ENCODE measurements around the gene RPH3AL.
"Not testable (repeated sequence)": the region's sequence is repeated elsewhere in the genome, so short reads cannot be mapped to it uniquely, and the experiment has no call there.

The RPH3AL gene

DNA sequence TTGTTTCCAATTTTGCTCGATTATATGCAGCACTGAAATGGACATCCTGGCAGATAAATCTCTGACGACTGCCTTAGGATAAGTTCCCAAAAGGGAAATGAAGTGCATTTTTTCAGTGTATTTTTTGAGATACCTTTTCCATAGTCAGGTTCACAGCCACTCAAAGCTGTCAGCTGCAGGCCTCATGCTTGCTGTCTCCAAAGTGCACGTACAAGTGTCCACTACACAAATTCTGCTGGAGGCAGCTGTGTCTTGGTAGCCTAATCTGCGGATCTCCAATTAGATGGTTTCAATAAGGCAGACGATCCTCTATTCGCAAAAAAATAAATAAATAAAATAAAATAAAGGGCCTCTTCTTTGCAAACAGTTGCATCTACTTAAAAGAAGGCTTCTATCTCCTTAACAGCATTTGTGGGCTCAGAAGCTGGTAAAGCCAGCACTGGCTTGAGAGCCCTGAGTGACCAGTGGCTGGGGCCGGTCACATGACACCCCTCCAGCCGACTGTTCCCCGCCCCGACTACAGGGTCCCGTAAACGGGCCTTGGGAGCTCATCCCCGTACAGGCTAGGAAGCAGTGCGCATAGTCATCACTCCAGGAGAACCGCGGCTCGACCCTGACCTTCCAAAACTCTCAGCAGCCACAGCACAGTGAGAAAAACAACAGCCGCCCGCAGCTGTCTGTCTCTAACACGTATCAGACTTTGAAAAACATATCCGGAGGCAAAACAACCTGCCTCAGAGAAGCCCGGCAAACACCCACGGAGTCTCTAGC lies 18.8 kb downstream of the RPH3AL start:
- DNase-seq: no peak

DNA sequence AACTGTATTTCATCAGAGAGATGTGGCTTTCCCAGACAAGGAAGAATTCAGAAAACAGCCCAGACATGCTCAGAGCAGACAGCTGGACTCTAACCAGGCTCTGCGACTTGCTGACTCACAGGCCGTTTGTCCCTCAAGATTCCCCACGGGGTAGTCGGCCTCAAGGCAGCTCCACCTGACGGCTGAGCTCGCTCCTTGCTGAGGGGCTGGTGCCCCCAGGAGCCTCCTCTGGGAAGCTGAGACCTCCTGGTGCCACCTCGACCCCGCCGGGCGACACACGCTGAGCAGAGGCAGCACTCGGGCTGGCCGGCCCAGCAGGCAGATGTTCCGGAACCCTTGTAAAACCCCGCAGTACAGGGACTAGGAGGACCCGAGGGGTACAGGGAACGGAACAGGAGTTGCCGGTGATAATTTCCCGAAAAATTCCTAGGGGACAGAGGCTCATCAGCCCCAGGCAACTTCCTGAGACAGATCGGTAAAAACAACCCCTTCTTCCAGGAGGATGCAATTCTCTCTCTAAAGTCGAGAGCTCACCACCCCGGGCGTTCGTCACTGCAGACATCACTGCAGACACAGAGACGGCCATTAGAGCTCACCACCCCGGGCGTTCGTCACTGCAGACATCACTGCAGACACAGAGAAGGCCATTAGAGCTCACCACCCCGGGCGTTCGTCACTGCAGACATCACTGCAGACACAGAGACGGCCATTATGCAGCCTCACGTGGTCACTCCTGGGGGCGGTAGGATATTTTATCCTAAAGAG lies 19.9 kb downstream of the RPH3AL start:
- DNase-seq: no peak

DNA sequence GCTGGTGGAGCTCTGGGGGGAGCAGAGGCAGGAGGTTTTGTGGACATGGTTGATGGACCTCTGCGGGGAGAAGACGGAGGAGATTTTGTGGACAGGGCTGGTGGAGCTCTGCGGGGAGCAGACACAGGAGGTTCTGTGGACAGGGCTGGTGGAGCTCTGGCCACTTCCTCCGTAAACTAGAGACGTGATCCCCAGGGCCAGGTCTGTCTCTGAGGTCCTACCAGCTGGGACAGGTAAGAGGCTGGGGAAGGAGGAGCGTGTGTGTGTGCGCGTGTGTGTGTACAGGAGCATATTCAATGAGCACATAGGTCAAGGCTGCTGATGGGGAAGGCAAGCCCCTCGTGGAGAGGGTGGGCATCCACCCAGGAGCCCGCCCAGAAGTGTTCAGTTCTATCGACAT lies 20.6 kb downstream of the RPH3AL start:
- no peak for DNase-seq

DNA sequence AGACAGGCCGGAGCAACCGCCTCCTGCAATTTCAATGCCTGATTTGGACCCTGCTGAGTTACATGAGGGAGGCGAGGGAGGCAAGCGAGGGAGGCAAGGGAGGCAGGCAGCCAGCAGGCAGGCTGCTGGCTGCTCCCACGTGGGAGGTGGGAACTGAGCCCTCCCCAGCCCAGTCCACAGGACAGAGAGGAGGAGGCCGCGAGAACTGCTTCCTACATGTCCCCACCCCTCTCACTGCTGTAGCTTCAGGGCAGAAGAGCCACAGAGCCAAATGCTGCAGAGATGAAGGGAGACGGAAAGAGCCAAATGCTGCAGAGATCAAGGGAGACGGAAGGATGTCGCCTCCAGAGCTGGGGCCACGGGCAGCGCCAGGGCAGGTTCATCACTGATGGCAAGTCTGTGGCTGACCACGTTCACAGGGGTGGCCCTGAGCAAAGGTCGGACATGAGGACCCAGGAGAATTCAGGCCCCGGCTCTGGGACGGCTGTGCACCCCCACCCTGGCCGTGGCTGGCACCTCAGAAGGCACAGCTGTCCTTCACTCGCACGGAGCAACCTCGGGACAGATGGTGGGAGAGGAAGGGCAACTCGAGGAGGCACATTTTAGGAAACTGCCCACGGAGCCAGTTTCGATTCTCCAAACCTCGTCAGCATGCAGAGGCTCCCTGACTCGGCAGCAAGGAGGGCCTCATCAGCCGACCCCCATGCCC lies 21.5 kb downstream of the RPH3AL start:
- DNase-seq: peak; percentile 81

DNA sequence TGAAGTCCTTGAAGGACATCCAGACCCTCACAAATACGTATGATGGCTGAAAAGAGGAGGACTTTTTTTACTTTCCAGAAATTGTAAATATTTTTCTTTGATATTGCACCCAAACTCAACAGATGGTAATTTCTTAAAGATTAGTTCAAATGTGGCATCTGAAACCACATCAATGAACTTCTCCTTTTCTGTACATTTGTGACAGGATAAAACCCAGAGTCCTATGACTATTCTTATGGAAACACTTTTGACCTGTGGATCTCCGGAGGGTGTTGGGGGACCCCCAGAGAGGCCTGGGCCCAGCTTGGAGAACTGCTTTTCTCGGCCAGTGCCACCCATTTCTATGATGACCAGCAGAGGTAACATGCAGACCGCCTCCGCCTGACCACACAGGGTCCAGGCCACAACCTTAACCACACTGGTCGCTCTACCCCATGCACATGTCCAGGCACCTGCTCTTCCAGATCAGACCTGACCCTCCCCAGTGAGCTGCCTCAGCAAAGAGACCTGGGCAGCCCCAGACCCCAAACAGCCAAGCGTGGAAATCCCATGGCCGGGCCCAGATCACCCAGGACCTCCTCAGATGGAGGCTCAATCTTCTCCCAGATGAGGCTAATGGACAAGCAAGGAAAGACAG lies 22.7 kb downstream of the RPH3AL start:
- DNase-seq: peak; percentile 32

DNA sequence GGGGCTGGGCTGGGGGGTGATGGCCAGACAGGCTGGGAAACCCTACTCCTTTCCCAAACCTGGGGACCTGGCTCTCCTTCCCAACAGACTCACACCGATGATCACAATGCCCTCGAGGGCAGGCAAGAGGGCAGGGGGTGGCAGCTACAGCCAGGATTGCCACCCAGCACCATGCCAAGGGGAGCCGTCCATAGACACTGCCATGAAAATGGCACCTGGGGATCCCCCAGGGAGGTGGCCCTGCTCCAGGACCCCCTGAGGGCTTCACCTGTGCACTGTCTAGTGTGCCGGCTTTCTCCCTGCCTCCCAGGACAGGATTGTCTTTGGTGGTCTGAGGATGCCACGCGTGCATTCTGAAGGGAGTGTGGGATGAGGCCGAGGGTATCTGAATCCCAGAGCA lies 24.6 kb downstream of the RPH3AL start:
- no peak for DNase-seq

DNA sequence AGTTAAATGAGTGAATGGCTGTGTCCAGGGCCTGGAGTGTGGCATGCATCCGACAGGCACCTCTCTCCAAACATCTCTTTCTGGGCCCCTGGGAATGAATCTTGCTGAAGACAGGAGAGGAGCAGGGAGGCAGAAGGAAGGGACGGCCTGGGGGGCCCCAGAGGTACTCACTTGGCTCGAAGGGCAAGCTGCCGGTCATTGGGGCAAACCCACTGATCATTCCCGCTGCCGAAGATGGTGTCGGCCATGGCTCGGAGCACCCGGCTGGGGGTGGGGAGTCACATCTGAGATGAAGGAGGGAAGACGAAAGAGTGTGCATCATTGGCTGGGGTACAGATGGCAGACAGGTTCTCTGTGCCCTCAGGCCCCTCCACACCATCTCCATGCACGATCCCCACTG lies 25.3 kb downstream of the RPH3AL start:
- DNase-seq: no peak

DNA sequence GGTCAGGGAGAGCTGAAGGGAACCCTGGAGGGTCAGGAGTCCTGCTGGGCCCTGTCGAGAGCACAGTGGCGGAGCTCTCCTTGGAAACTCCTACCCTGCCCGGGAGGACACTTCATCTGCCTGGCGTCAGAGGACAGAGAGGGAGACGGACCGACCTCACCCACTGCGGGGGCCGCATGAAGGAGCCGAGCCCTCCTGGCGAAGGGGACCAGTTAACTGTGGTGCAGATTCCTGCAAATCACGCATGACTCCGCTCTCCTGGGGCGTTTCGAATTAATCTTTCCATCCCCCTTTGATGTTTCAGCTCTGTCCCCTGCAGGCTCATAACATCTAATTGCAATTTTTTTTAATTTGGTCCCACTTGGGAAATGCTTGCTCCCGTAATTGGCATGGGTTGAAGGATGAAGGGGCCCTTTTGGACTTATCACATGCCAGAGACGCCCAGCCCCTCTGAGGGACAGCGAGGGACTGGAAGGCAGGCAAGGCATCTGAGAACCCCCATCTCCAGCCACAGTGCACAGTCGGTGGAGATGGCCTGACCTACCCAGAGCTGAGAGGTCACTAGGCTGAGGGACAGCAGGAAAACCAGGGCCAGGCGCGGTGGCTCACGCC lies 26.5 kb downstream of the RPH3AL start:
- DNase-seq: no peak

DNA sequence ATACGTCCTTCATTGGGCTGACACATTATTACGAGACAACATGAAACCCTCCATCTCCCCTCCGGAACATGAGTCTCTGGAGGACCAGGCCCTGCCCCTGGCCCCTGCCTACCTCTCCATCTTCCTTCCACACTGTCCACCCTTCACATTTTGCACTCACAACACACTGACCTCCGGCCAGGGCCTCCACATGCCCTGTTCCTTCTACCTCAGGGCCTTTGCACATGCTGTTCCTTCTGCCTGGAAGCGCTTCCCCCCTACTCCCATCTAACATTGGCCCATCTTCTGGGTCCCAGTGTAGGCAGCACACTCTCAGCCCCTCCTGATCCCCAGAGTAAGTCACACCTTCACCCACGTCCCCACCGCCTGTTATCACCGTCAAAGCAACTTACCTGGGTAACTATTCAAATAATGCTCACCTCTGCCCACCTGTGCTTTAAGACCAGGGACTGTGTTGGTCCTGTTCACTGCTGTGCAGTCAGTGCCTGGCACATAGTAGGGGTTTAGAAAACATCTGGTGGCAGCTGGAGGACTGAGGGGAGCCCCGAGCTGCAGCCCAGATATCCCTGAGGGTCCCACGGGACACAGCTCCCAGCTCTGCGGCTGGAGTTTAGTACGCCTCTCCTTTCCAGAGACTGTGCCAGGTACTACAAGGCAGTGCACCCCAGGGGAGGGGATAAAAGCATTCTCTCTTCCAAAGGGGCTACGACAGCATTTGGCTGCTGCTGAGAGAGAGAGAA lies 27.2 kb downstream of the RPH3AL start:
- DNase-seq: no peak

DNA sequence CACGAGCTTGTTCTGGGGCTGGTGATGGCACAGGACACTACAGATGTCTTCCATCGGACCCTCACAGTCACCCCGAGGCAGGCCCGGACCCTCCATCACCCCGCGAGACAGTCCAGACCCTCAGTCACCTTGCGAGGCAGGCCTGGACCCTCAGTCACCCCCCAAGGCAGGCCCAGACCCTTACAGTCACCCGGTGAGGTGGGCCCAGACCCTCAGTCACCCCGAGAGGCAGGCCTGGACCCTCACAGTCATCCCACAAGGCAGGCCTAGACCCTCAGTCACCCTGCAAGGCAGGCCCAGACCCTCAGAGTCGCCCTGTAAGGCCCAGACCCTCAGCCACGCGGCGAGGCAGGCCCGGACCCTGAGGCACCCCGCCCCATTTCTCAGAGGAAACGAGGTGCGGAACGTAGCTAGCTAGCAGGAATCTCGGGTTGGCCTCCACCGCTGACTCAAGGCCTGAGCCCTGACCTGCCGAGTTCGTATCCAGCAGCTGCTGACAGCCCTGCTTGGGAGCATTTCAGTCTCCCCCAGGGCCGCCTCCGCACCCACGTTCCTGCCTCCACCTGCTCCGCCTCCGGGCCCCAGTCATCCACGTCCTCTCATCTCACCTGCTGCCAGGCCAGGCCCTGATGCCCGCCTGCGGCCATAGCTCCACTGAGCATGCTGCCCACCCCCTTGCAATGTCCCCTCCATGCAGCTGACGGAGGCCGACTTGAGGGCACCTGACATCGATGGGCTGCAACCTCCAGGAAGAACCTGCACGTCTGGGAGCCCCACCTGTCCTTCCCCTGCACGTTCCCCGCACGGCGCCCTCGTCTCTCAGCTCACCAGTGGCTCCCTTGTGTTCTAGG lies 28.7 kb downstream of the RPH3AL start:
- no peak for DNase-seq

DNA sequence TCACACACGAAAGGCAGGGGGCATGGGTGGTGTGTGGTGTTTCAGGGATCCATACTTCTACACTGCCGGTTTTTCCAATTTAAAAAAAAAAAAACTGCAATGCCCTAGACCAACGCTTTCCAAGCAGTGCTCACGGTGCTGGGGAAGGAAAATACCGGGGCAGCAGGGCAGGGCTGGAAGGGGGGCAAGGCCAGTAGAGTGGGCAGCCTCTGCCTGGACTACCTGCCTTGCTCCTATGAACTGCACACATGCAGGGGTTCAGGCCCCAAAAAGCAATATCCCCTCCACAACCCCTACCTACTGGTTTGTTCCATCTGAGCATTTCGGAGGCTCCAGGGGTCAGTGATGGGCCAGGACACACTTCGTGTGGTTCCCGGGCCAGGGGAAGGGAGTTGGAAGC lies 29.4 kb downstream of the RPH3AL start:
- DNase-seq: no peak

DNA sequence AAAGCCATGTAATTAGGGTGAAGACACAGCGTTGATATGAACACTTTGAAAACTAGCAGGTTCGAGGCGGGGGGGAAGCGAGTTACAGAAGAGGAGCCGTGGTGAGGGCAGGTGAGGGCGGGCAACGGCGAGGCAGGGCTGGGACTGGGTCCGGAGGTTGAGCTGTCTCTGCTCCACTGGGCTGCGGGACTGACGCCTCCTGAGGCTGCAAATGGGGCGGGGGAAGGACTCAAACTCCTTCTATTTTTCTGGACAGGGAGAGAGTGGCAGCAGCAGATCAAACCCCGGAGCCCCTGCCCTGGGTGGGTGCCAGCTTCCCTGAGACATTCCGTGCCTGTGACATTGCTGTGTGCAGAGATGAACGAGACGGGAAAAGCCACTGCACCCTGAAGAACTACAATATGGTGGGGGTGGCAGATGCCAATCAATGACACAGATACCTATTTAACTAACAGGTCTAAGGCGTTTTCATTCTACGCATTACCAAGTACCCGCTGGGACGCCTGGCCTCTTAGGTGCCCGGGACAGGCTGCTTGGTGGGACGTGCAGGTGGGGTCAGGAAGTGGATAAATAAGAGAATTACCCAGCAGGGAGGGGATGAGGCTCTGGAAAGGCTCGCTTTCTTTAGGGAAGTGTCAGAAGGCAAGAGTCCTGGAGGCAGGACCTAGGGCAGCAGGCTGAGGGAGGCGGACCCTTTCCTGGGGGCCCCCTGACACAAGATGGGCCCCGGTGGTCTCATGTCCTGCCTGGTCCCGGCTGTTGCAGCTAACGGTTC lies 30.4 kb downstream of the RPH3AL start:
- DNase-seq: no peak

DNA sequence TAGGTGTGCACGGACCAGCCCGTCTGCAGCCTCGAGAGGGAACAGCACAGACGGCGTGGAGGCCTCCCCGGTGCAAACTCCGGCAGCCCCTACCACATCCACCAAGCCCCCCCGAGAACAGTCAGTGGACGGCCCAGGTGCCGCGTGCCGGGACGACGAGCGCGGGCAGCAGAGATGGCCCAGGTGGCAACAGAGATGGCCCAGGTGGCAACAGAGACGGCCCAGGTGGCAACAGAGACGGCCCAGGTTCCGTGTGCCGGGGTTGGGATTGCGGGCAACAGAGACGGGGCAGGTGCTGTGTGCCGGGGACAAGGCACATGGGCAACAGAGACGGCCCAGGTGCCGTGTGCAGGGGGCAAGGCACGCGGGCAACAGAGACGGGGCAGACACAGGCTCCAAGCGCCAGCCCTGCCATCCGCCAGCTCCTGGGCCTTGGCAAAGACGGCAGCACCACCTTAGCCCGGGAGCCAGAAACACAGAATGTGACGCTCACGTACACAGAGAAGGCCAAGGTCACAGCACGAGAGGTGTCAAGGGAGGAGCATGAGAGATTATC lies 31.1 kb downstream of the RPH3AL start:
- no peak for DNase-seq

DNA sequence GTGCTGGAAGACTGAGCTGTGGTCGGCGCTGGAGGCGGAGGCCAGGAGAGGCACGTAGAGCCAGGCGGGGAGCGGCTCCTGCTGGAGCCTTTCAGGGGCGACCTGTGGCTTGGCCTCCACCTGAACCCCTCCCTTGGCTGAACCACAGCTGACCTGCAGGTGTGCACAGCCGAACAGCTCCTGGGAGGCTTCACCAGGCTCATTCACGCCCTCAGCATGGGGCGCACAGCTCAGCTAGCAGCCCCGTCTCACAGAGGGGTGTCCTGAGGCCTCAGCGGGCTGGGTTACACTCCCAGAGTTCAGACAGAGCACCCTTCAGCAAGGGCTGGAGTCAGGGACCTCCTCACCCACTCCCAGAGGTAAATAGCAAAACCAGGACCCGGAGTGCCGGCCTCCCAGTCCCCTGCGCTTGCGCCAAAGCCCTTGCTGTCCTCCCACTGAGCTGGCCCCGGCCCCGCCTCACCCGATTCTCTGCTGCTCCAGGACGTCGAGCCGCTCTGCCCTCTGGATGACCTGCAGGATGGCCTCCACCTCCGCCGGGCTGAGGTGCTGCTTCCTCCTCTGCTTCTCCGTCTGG lies 31.7 kb downstream of the RPH3AL start:
- no peak for DNase-seq

DNA sequence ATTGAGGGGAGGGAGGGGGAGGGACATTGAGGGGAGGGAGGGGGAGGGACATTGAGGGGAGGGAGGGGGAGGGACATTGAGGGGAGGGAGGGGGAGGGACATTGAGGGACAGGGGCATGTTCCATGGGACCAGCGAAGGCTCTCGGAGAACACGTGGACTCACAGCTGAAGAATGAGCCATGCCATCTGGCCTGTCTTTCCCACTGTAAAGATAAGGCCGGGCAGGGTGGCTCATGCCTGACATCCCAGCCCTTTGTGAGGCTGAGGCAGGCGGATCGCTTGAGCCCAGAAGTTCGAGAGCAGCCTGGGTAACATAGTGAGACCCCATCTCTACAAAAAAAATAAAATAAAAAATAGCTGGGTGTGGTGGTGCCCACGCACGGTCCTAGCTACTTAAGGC lies 32.5 kb downstream of the RPH3AL start:
- no peak for DNase-seq

DNA sequence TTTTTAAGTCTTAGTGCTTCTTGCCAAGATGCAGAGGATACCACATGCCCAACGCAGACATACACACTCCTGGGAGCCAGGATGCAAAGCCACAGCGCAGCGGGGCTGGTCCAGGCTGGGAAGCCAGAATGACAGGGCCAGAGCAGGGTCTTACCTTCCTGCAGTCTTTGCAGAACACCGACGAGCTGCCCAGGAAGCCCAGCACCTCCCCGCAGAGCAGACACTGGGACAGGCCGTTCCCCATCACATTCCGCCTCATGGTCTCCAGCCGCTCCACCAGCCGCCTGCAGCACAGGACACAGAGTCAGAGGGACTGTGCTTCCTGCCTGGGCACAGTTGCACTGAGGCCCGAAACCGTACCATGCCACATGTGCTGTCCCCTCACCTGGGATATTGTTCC lies 33.3 kb downstream of the RPH3AL start:
- DNase-seq: no peak

DNA sequence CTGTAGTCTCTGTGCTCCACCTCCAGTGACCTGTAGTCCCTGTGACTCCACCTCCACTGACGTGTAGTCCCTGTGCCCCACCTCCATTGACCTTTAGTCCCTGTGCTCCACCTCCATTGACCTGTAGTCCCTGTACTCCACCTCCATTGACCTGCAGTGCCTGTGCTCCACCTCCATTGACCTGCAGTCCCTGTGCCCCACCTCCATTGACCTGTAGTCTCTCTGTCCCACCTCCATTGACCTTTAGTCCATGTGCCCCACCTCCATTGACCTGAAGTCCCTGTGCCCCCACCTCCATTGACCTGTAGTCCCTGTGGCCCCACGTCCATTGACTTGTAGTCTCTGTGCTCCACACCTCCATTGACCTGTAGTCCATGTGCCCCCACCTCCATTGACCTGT lies 35.5 kb downstream of the RPH3AL start:
- DNase-seq: not testable (repeated sequence)

DNA sequence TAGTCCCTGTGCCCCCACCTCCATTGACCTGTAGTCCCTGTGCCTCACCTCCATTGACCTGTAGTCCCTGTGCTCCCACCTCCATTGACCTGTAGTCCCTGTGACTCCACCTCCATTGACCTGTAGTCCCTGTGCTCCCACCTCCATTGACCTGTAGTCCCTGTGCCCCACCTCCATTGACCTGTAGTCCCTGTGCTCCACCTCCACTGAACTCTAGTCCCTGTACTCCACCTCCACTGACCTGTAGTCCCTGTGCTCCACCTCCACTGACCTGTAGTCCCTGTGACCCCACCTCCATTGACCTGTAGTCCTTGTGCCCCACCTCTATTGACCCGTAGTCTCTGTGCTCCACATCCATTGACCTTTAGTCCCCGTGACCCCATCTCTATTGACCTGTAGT lies 37.2 kb downstream of the RPH3AL start:
- DNase-seq: not testable (repeated sequence)

DNA sequence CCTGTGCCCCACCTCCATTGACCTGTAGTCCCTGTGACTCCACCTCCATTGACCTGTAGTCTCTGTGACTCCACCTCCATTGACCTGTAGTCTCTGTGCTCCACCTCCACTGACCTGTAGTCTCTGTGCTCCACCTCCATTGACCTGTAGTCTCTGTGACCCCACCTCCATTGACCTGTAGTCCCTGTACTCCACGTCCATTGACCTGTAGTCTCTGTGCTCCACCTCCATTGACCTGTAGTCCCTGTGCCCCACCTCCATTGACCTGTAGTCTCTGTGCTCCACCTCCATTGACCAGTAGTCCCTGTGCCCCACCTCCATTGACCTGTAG lies 38.0 kb downstream of the RPH3AL start:
- DNase-seq: not testable (repeated sequence)
